ACC112 (cell line): ENCODE results near the gene SOX3.

ENCODE experiments used
- H2AFZ ChIP-seq: fragments of 200-600 bp; sonication (generic); one replicate; pipeline ENCODE4 v1.6.0; 2017; ENCODE audit warnings: antibody characterized with exemption, low read length; ENCODE audit not compliant: unreplicated experiment
- H3K27ac ChIP-seq: fragments of 200-600 bp; sonication (generic); 2 replicates; pipeline ENCODE4 v1.5.1; 2014; ENCODE audit warnings: low read depth, mild to moderate bottlenecking, antibody characterized with exemption, low read length, moderate library complexity
- H3K27me3 ChIP-seq: fragments of 200-600 bp; sonication (generic); 2 replicates; pipeline ENCODE4 v1.6.1; 2014; ENCODE audit warnings: mild to moderate bottlenecking, antibody characterized with exemption, low read length, moderate library complexity, mixed read lengths; ENCODE audit not compliant: insufficient read depth
- H3K36me3 ChIP-seq: fragments of 200-600 bp; sonication (generic); 2 replicates; pipeline ENCODE4 v1.6.1; 2016; ENCODE audit warnings: mild to moderate bottlenecking, antibody characterized with exemption, low read length, moderate library complexity, mixed read lengths; ENCODE audit not compliant: insufficient read depth
- H3K4me1 ChIP-seq: fragments of 200-600 bp; sonication (generic); one replicate; pipeline ENCODE4 v1.6.1; 2016; ENCODE audit warnings: low read length, mixed read lengths; ENCODE audit not compliant: insufficient read depth, unreplicated experiment, control insufficient read depth
- H3K4me3 ChIP-seq: fragments of 200-600 bp; sonication (generic); 2 replicates; pipeline ENCODE4 v1.5.1; 2014; ENCODE audit warnings: mild to moderate bottlenecking, low read depth, low read length
- H3K79me2 ChIP-seq: fragments of 200-600 bp; sonication (generic); one replicate; pipeline ENCODE4 v1.6.0; 2016; ENCODE audit warnings: low read length; ENCODE audit not compliant: control insufficient read depth, unreplicated experiment, insufficient read depth

SOX3 gene

DNA sequence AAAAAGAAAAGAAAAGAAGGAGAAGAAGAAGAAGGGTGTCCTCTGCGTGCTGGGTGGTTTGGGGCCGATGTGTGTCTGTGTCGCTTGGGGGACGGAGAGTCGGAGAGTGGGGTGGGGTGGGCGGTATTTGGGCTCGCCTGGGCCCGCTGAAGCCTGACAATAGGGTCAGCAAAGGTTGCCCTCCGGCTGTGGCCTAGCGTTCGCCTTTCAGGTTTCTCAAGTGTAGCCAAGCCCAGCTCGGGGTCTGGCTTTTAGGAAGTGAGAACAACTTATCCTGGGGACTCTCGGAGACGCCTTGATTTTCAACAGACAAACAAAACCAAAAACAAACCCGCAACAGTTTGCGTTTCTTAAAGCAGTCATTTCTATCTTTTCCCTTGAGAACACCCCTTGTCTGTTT lies 4.1 kb upstream of the SOX3 start:
- Histone ChIP-seq H3K4me3 (no peak overlapping the region), H3K27me3 (peaks cover 40% of the 10 kb centered on the region; the same call in 1 of the 2 replicates)

GRCh38 chrX:140507982-140508305 lies 3.1 kb upstream of the SOX3 start:
- H3K4me1 ChIP-seq, result no peaks in the 10 kb centered on the region
- H3K4me3 ChIP-seq, result no peak overlapping the region
- no peaks in the 10 kb centered on the region for H3K36me3 ChIP-seq
- H3K27me3 ChIP-seq, result peaks cover 44% of the 10 kb centered on the region
- H3K27ac ChIP-seq, result no peak overlapping the region
- H2AFZ ChIP-seq, result no peak overlapping the region
- no peaks in the 10 kb centered on the region for H3K79me2 ChIP-seq

More for the DNA sequence above, 4.1 kb upstream of the SOX3 start:
- Histone ChIP-seq H3K79me2 (no peaks in the 10 kb centered on the region), H3K4me1 (no peaks in the 10 kb centered on the region), H3K36me3 (no peaks in the 10 kb centered on the region), H2AFZ (no peak overlapping the region), H3K27ac (no peak overlapping the region)

GRCh38 chrX:140507223-140507981 lies 2.5 kb upstream of the SOX3 start:
- Histone ChIP-seq H3K4me1 (no peaks in the 10 kb centered on the region), H3K36me3 (no peaks in the 10 kb centered on the region), H3K27ac (no peak overlapping the region), H3K27me3 (peaks cover 49% of the 10 kb centered on the region), H2AFZ (no peak overlapping the region), H3K4me3 (no peak overlapping the region), H3K79me2 (no peaks in the 10 kb centered on the region)

GRCh38 chrX:140505421-140506337 lies 810 bp upstream of the SOX3 start:
- H3K4me3 ChIP-seq, result no peak overlapping the region
- no peaks in the 10 kb centered on the region for H3K36me3 ChIP-seq
- no peak overlapping the region for H2AFZ ChIP-seq
- no peaks in the 10 kb centered on the region for H3K79me2 ChIP-seq
- H3K27me3 ChIP-seq, result peaks cover 50% of the 10 kb centered on the region
- H3K4me1 ChIP-seq, result no peaks in the 10 kb centered on the region
- H3K27ac ChIP-seq, result no peak overlapping the region

- Histone ChIP-seq H3K36me3 (no peaks in the 10 kb centered on the region), H3K4me1 (no peaks in the 10 kb centered on the region), H3K4me3 (no peak overlapping the region), H2AFZ (no peak overlapping the region), H3K27me3 (peaks cover 50% of the 10 kb centered on the region), H3K27ac (no peak overlapping the region), H3K79me2 (no peaks in the 10 kb centered on the region)
Observed at GRCh38 chrX:140503714-140504351, 1.0 kb downstream of the SOX3 start.

DNA sequence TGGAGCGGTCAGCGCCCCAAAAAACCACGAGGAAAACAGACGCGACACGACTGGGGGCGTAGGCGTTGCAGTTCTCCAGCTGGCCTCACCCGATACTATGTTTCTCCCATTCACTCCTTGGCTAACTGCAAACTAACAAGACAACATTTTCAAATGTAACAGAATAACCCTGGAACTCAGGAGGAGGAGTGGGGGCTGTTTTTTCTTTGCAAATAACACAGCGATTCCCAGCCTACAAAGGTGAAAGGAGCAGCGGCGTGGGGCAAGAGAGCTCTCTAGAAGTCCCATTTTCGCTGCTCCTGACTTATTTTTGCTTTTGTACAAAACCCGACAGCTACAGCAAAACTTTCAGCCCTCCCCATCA lies 1.6 kb downstream of the SOX3 start:
- Histone ChIP-seq H3K79me2 (no peaks in the 10 kb centered on the region), H3K4me1 (no peaks in the 10 kb centered on the region), H3K27ac (no peak overlapping the region), H2AFZ (no peak overlapping the region), H3K36me3 (no peaks in the 10 kb centered on the region), H3K27me3 (peaks cover 48% of the 10 kb centered on the region), H3K4me3 (no peak overlapping the region)

DNA sequence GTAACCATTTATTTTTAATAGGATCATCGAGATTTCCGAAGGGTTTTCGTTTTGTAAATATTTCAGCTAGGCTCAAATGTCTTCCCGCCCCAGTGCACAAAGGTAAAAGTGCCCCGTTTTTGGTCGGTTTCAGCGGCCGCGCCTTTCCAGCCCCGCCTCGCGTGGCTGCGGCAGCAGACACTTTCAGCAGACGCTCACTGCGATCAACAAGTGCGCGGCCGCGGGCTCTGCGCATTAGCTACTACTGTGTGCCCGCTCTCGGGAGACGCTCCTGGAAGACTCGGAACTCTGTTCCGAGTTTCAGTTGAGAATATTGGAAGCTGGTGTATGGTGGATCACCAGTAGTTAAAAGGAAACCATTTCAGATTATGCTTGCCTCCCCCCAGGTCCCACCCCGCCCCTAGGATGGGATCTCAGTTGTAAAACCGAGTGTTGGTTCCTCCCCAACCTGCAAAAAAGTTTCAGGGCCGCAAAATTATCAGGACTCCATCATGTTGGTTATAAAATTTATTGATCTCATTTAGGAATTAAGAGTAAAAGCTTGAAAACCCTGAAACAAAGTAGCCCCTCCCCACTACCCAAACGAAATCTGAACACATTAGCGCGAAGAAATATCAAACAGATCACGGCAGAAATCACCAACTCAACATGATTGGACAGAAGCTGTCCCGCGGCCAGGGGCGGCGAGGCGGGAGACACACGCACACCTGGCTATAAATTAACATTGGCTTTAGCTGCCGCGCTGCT lies 2.2 kb downstream of the SOX3 start:
- Histone ChIP-seq H3K36me3 (no peaks in the 10 kb centered on the region), H3K79me2 (no peaks in the 10 kb centered on the region), H3K4me1 (no peaks in the 10 kb centered on the region), H3K27me3 (peaks cover 42% of the 10 kb centered on the region), H2AFZ (no peak overlapping the region), H3K27ac (no peak overlapping the region), H3K4me3 (no peak overlapping the region)

DNA sequence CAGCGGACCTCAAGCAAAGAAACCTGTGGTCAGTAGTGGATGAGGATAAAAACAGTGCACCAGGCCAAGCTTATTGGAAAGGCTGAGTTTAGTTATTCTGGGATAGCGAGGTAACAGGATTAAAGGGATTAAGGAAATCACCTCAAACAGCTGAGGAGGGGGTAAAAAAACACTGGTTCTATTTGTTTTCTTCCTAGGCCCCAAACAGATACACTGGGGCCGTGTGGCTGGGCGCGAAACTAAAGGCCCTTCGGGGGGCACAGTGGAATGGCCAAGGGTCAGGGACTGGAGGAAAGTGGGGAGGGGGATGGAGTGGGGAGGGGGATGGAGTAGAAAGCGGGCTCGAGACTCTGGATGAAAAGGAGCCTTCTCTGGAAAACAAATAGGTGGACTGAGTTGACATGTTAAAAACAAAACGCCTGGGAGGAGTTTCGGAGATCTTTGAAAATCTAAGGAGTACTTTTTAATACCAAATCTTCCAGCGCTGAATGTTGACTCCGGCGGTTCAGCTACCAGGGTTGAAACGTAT lies 2.9 kb downstream of the SOX3 start:
- Histone ChIP-seq H3K36me3 (no peaks in the 10 kb centered on the region), H3K4me1 (no peaks in the 10 kb centered on the region), H3K27me3 (peaks cover 36% of the 10 kb centered on the region), H3K79me2 (no peaks in the 10 kb centered on the region), H3K27ac (no peak overlapping the region), H2AFZ (no peak overlapping the region), H3K4me3 (no peak overlapping the region)

- Histone ChIP-seq H3K4me1 (no peaks in the 10 kb centered on the region), H2AFZ (no peak overlapping the region), H3K27ac (no peak overlapping the region), H3K36me3 (no peaks in the 10 kb centered on the region), H3K27me3 (peaks cover 32% of the 10 kb centered on the region), H3K4me3 (no peak overlapping the region), H3K79me2 (no peaks in the 10 kb centered on the region)
Observed at GRCh38 chrX:140501321-140501720, 3.5 kb downstream of the SOX3 start.

DNA sequence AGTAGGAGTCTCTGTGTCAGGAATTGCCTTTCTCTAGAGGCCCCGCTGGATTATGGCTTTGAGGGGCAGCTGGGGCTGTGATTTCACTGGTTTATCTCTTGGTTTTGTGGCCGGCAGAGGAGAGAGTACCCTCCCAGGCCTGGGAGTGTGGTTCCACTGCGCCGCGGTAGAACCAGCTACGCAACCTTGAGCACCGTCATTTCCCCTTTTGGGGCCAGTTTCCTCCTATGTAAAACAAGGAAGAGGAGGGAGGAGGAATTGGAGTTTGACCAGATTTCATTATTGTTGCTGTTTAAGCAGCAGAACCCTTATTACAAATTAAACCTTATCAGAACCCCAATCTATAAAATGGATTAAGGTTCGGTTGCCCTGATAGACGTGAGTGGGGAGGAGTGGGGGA lies 4.4 kb downstream of the SOX3 start:
- Histone ChIP-seq H3K4me1 (no peaks in the 10 kb centered on the region), H3K79me2 (no peaks in the 10 kb centered on the region), H3K36me3 (no peaks in the 10 kb centered on the region), H2AFZ (no peak overlapping the region), H3K27me3 (peaks cover 23% of the 10 kb centered on the region), H3K4me3 (no peak overlapping the region), H3K27ac (no peak overlapping the region)
